ENCODE data around the gene USP24.

The USP24 gene

DNA sequence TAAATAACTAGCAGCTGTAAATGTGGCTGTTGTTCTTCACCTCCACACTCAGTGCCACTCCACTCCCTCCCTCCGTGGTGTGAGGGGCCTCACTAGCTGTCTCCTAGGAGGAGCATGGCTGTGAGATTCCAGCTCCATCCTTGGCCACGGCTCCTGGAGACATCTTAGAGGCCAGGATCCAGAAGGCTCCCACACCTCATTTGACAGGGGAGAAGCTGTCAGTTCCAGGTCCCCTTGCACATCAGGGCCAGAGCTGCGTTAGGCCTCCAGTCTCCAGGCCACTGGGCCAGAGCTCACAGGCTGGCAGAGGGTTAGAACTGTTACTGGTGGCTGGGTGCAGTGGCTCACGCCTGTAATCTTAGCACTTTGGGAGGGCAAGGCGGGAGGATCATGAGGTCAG is 160.8 kb downstream of the USP24 start:
- no peak overlapping the region for H3K4me3 ChIP-seq (ENCODE audit: low read depth, low read length)
- in situ Hi-C loops (cut with HindIII; ENCODE audit: low sequenced_read_pairs) = no loop called here
- no peak for TF ChIP-seq CTCF (IDR thresholded peaks at IDR 0.05; ENCODE audit: low read depth, low read length)
- DNase-seq (ENCODE audit: low read depth, low spot score) = no peak

DNA sequence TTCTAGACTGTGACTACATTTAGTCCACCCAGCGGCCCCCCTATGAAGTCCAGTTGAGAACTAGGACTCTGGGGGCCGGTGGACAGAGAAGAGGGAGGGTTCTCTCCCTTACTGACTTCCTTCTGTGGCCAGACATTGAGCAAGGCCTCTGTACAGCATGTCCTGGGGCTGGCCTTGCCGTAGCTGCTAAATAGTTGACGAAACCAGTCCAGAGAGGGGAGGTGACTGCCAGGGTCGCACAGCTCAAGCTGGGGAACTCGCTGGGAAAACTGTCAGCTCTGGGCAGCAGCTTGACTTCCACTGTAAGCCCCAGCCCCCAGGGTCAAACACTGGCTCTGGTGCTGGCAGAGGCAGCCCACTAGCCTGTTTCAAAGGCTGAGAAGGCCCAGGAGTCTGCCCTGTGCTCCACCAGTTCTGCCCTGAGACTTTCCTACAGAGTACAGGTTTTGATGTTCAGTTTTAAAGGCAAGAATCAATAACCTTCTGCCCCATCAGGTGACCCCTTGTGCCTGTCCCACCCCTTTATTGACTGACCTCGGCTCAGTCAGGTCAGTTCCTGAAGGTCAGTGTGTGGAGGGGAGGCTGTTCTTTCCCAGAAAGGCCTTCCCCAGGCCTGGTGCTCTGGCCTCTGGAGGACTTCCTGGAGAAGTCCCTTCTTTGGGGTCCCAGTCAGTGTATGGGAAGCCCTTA is 161.8 kb downstream of the USP24 start:
- TF ChIP-seq CTCF (IDR thresholded peaks at IDR 0.05; ENCODE audit: low read depth, low read length) = no peak
- no peak overlapping the region for H3K4me3 ChIP-seq (ENCODE audit: low read depth, low read length)
- in situ Hi-C loops (cut with HindIII; ENCODE audit: low sequenced_read_pairs) = no loop called here
- no peak for DNase-seq (ENCODE audit: low read depth, low spot score)

GRCh38 chr1:55052221-55053142 is 162.7 kb downstream of the USP24 start:
- in situ Hi-C loops (cut with HindIII; ENCODE audit: low sequenced_read_pairs) = no loop called here
- no peak for DNase-seq (ENCODE audit: low read depth, low spot score)
- TF ChIP-seq CTCF (IDR thresholded peaks at IDR 0.05; ENCODE audit: low read depth, low read length) = no peak
- H3K4me3 ChIP-seq (ENCODE audit: low read depth, low read length) = no peak overlapping the region

- no peak for DNase-seq (ENCODE audit: low read depth, low spot score)
- no peak for TF ChIP-seq CTCF (IDR thresholded peaks at IDR 0.05; ENCODE audit: low read depth, low read length)
- H3K4me3 ChIP-seq (ENCODE audit: low read depth, low read length) = no peak overlapping the region
- in situ Hi-C loops (cut with HindIII; ENCODE audit: low sequenced_read_pairs) = no loop called here
These were observed 163.5 kb downstream of the USP24 start for GRCh38 chr1:55051621-55052020.

DNA sequence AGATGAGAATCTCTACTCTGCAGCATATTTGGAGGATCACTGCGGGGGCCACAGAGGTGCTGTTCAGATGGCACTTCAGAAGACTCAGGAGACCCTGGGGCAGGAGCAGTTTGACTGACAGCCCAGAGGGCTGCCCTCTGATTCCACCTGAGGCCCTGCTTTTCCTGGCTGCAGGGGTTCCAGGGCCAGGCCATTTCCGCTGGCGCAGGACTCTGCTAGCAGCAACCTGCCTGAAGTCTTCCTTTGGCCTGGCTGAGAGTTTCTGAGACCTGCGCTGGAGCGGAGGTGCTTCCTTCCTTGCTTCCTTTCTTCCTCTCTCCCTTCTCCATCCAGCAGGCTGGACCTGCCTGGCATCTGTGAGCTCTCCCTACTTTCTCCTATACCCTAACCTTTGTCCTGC is 164.0 kb downstream of the USP24 start:
- no peak overlapping the region for H3K4me3 ChIP-seq (ENCODE audit: low read depth, low read length)
- no peak for TF ChIP-seq CTCF (IDR thresholded peaks at IDR 0.05; ENCODE audit: low read depth, low read length)
- in situ Hi-C loops (cut with HindIII; ENCODE audit: low sequenced_read_pairs) = no loop called here
- DNase-seq (ENCODE audit: low read depth, low spot score) = no peak

- peak; percentile 85 for DNase-seq (ENCODE audit: low read depth, low spot score)
These were observed 164.9 kb downstream of the USP24 start for GRCh38 chr1:55050283-55050682.

More at GRCh38 chr1:55050283-55050682, 164.9 kb downstream of the USP24 start:
- in situ Hi-C loops (cut with HindIII; ENCODE audit: low sequenced_read_pairs) = no loop called here
- no peak for TF ChIP-seq CTCF (IDR thresholded peaks at IDR 0.05; ENCODE audit: low read depth, low read length)
- no peak overlapping the region for H3K4me3 ChIP-seq (ENCODE audit: low read depth, low read length)
